ENCODE measurements around the gene SNRPA. TPM values are rescaled to one million over a fixed set of nuclear protein-coding genes. Genes with fewer than 3 reads are reported as not detected.

SNRPA gene
- total and polyA plus RNA-seq, 2 of the 13 experiments (the other 11 are each of a cell fraction or from before 2014, with no cell fraction given), result 59.6 to 162 TPM

DNA sequence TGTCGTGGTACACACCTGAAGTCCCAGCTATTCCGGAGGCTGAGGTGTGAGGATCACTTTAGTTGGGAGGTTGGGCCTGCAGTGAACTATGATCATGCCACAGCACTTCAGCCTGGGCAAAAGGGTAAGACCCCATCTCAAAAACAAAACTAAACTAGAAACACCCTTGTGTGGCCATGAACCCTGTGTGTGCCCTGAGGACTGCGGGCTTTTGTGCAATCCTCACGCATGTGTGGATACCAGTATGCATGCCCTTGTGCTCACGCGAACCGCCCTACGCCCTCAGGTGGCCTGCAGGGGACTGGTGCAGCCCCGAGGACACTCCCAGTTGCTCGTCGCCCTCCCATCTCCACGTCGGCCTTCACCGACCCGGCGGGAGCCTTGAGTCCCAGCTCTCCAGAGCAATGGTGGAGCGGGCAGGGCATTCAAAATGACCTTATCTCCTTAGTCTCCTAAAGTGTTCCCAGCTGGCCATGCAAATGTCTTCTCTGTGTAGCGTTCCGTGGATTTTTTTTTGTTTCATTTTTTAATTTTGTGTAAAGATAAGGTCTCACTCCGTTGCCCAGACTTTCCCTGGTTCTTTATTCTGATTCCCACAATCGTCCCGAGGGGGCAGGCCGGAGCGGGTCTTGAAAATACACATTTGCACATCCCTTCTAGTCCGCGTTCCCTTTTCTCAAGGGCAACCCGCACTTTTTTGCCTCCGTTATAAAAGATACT, 47.1 kb downstream of the SNRPA start (continued):
- TF ChIP-seq, protein P1, sequence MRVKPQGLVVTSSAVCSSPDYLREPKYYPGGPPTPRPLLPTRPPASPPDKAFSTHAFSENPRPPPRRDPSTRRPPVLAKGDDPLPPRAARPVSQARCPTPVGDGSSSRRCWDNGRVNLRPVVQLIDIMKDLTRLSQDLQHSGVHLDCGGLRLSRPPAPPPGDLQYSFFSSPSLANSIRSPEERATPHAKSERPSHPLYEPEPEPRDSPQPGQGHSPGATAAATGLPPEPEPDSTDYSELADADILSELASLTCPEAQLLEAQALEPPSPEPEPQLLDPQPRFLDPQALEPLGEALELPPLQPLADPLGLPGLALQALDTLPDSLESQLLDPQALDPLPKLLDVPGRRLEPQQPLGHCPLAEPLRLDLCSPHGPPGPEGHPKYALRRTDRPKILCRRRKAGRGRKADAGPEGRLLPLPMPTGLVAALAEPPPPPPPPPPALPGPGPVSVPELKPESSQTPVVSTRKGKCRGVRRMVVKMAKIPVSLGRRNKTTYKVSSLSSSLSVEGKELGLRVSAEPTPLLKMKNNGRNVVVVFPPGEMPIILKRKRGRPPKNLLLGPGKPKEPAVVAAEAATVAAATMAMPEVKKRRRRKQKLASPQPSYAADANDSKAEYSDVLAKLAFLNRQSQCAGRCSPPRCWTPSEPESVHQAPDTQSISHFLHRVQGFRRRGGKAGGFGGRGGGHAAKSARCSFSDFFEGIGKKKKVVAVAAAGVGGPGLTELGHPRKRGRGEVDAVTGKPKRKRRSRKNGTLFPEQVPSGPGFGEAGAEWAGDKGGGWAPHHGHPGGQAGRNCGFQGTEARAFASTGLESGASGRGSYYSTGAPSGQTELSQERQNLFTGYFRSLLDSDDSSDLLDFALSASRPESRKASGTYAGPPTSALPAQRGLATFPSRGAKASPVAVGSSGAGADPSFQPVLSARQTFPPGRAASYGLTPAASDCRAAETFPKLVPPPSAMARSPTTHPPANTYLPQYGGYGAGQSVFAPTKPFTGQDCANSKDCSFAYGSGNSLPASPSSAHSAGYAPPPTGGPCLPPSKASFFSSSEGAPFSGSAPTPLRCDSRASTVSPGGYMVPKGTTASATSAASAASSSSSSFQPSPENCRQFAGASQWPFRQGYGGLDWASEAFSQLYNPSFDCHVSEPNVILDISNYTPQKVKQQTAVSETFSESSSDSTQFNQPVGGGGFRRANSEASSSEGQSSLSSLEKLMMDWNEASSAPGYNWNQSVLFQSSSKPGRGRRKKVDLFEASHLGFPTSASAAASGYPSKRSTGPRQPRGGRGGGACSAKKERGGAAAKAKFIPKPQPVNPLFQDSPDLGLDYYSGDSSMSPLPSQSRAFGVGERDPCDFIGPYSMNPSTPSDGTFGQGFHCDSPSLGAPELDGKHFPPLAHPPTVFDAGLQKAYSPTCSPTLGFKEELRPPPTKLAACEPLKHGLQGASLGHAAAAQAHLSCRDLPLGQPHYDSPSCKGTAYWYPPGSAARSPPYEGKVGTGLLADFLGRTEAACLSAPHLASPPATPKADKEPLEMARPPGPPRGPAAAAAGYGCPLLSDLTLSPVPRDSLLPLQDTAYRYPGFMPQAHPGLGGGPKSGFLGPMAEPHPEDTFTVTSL (CRISPR knock-in tag; IDR thresholded peaks at IDR 0.05; ENCODE audit: borderline replicate concordance), result peak; percentile 57
- TF ChIP-seq HOXA5 (CRISPR knock-in tag; IDR thresholded peaks at IDR 0.05), result peak; percentile 46; the same call in 1 of the 2 replicates
- peak; percentile 47; the same call in 1 of the 2 replicates for TF ChIP-seq SAFB2 (CRISPR knock-in tag; IDR thresholded peaks at IDR 0.05; ENCODE audit: borderline replicate concordance, low read depth)
- no peak for TF ChIP-seq ZNF598 (CRISPR knock-in tag; IDR thresholded peaks at IDR 0.05; ENCODE audit: borderline replicate concordance)
- TF ChIP-seq BRD4 (CRISPR knock-in tag; IDR thresholded peaks at IDR 0.05), result peak; percentile 23; the same call in 1 of the 2 replicates
- no peak for TF ChIP-seq PRPF4 (IDR thresholded peaks at IDR 0.05; ENCODE audit: low read depth, low read length, poor library complexity, severe bottlenecking)
- TF ChIP-seq TBX2 (CRISPR knock-in tag; IDR thresholded peaks at IDR 0.05; ENCODE audit: borderline replicate concordance), result peak; percentile 50; the same call in 1 of the 2 replicates
- TF ChIP-seq HNF4A (CRISPR knock-in tag; IDR thresholded peaks at IDR 0.05), result peak; percentile 85; the same call in 1 of the 2 replicates
- TF ChIP-seq, protein P2, sequence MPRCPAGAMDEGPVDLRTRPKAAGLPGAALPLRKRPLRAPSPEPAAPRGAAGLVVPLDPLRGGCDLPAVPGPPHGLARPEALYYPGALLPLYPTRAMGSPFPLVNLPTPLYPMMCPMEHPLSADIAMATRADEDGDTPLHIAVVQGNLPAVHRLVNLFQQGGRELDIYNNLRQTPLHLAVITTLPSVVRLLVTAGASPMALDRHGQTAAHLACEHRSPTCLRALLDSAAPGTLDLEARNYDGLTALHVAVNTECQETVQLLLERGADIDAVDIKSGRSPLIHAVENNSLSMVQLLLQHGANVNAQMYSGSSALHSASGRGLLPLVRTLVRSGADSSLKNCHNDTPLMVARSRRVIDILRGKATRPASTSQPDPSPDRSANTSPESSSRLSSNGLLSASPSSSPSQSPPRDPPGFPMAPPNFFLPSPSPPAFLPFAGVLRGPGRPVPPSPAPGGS (CRISPR knock-in tag; IDR thresholded peaks at IDR 0.05), result no peak
- peak; percentile 84 for TF ChIP-seq MYC (CRISPR knock-in tag; IDR thresholded peaks at IDR 0.05; ENCODE audit: borderline replicate concordance)
- TF ChIP-seq, protein P3, sequence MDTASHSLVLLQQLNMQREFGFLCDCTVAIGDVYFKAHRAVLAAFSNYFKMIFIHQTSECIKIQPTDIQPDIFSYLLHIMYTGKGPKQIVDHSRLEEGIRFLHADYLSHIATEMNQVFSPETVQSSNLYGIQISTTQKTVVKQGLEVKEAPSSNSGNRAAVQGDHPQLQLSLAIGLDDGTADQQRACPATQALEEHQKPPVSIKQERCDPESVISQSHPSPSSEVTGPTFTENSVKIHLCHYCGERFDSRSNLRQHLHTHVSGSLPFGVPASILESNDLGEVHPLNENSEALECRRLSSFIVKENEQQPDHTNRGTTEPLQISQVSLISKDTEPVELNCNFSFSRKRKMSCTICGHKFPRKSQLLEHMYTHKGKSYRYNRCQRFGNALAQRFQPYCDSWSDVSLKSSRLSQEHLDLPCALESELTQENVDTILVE (CRISPR knock-in tag; IDR thresholded peaks at IDR 0.05), result peak; percentile 79; the same call in 1 of the 2 replicates
- TF ChIP-seq ZNF781 (CRISPR knock-in tag; IDR thresholded peaks at IDR 0.05; ENCODE audit: borderline replicate concordance, not compliant biosample characterization), result no peak
- peak; percentile 22; the same call in 1 of the 2 replicates for TF ChIP-seq SMAD3 (CRISPR knock-in tag; IDR thresholded peaks at IDR 0.05)
- peak; percentile 49 for TF ChIP-seq BCL6 (CRISPR knock-in tag; IDR thresholded peaks at IDR 0.05)
- TF ChIP-seq, protein P4, sequence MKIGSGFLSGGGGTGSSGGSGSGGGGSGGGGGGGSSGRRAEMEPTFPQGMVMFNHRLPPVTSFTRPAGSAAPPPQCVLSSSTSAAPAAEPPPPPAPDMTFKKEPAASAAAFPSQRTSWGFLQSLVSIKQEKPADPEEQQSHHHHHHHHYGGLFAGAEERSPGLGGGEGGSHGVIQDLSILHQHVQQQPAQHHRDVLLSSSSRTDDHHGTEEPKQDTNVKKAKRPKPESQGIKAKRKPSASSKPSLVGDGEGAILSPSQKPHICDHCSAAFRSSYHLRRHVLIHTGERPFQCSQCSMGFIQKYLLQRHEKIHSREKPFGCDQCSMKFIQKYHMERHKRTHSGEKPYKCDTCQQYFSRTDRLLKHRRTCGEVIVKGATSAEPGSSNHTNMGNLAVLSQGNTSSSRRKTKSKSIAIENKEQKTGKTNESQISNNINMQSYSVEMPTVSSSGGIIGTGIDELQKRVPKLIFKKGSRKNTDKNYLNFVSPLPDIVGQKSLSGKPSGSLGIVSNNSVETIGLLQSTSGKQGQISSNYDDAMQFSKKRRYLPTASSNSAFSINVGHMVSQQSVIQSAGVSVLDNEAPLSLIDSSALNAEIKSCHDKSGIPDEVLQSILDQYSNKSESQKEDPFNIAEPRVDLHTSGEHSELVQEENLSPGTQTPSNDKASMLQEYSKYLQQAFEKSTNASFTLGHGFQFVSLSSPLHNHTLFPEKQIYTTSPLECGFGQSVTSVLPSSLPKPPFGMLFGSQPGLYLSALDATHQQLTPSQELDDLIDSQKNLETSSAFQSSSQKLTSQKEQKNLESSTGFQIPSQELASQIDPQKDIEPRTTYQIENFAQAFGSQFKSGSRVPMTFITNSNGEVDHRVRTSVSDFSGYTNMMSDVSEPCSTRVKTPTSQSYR (CRISPR knock-in tag; IDR thresholded peaks at IDR 0.05; ENCODE audit: borderline replicate concordance), result peak; percentile 62; the same call in 1 of the 2 replicates
- no peak for TF ChIP-seq KLF11 (CRISPR knock-in tag; IDR thresholded peaks at IDR 0.05)

Data from HepG2 (cell line).